ENCODE results near the gene LDOC1.

DNA sequence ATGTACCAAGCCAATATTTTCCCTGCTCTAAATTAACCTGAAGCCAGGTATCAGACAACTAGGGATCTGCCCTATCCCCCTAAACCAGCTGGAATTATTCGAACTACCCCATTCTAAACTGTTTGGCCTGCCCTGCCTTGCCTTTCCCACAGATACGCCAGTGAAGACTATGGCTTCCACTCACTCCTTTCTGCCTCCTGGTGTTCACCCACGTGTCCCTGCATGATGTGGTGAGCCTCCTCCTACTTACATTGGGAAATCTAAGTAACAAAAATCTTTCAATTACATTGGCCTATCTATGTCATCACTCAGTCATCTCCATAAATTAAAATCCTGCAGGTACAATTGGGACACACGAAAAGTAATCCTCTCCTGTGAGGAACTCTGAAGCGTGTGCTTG lies 6.1 kb upstream of the LDOC1 start:
- TF ChIP-seq, protein P1, sequence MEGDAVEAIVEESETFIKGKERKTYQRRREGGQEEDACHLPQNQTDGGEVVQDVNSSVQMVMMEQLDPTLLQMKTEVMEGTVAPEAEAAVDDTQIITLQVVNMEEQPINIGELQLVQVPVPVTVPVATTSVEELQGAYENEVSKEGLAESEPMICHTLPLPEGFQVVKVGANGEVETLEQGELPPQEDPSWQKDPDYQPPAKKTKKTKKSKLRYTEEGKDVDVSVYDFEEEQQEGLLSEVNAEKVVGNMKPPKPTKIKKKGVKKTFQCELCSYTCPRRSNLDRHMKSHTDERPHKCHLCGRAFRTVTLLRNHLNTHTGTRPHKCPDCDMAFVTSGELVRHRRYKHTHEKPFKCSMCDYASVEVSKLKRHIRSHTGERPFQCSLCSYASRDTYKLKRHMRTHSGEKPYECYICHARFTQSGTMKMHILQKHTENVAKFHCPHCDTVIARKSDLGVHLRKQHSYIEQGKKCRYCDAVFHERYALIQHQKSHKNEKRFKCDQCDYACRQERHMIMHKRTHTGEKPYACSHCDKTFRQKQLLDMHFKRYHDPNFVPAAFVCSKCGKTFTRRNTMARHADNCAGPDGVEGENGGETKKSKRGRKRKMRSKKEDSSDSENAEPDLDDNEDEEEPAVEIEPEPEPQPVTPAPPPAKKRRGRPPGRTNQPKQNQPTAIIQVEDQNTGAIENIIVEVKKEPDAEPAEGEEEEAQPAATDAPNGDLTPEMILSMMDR (conservative IDR thresholded peaks at IDR 0.05; ENCODE audit: low read depth, low read length): no peak
- no peak for TF ChIP-seq CEBPB (IDR thresholded peaks at IDR 0.05; ENCODE audit: low read depth, low read length)
- TF ChIP-seq FOS (IDR thresholded peaks at IDR 0.05; ENCODE audit: low read depth, low read length): no peak
- TF ChIP-seq POLR2A (IDR thresholded peaks at IDR 0.05; ENCODE audit: low read depth, low read length): no peak

Measured in IMR-90 (cell line).